ENCODE results near the gene FANK1. TPM values are rescaled to one million over a fixed set of nuclear protein-coding genes. Genes with fewer than 3 reads are reported as not detected.
"Not testable (repeated sequence)": the region's sequence is repeated elsewhere in the genome, so short reads cannot be mapped to it uniquely, and the experiment has no call there.

The FANK1 gene, protein sequence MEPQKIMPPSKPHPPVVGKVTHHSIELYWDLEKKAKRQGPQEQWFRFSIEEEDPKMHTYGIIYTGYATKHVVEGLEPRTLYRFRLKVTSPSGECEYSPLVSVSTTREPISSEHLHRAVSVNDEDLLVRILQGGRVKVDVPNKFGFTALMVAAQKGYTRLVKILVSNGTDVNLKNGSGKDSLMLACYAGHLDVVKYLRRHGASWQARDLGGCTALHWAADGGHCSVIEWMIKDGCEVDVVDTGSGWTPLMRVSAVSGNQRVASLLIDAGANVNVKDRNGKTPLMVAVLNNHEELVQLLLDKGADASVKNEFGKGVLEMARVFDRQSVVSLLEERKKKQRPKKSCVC
- polyA plus RNA-seq (2013, experiment 1 of 2): 0.75 TPM
- polyA plus RNA-seq (2013, experiment 2 of 2): 0.76 TPM

DNA sequence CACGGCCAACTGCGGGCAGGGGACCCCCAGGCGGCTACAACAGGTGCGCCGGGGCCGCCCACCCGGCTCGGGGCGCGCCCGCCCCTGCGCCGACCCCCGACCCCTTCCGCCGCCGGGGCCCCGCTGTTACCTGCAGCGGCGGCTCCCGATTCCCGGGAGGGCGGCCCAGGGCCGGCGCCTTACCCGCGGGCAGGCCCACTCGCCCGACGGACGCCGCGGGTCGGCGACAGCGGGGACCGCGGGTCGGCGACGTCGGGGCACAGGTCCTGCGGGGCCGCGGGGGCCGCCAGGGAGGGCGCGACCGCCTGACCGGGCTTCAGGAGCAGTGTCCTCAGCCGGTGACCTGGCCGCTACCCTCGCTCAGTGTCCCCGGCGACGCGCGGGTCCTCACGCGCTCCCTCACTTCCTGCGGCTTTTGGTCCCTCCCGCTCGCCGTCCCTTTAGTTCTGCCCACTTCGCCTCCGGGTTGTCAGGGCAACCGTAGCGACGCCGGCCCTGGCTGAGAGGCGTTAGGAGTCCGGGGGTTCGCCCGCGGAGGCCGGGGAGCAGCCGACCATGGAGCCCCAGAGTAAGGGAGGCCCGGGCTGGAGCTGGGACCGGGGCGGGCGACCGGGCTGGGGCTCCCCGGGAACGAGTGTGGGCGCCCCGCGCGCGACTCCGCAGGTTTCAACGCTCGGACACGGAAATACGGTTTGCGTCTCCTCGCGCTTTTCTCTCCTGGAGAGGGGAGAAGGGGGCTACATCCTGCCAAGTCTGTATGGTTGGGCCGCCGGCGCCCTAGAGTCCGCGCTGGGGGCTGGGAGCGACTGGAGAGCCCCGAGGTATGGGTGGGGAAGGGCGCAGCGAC, at the start of gene FANK1:
FANK1 (plus strand) TSS at position 477 of the 847 bp plus-strand sequence; CDS start at position 556, 79 bp downstream.
- H3K9ac ChIP-seq (ENCODE audit: low read depth, low read length): peak within 1 kb of the TSS; percentile 80
- not testable (repeated sequence) for H3K36me3 ChIP-seq (ENCODE audit: insufficient read depth, low read length); H3K27me3 ChIP-seq (ENCODE audit: insufficient read depth, low read length); H3K4me1 ChIP-seq (ENCODE audit: insufficient read depth, low read length); H3K9me3 ChIP-seq (ENCODE audit: insufficient read depth, low read depth, low read length)
- peak within 1 kb of the TSS; percentile 67; the same call in 1 of the 2 replicates for H3K27ac ChIP-seq (ENCODE audit: low read depth, low read length)
- 20% methylated on average over 104 of the region's 106 CpGs for WGBS
- H3K4me3 ChIP-seq (ENCODE audit: low read length): peak within 1 kb of the TSS; percentile 77

DNA sequence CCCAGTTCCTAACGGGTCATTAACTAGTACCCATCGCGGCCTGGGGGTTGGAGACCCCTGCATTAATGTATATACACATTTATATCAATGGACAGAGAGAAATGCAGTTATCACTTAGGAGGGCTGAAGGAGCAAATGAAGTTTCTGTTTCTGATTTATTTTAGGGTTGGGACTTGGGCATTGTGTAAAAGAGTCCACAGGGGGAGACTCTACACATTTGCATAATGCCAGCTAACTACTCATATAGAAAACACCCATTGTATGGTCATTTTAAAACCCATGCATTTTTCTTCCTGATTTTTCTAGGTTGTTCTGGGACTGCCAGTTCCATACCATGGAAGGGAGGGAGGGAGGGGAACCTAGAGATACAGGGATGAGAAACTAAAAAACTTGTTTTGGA, 49.5 kb upstream of the FANK1 start:
- no peaks in the 10 kb centered on the region for H3K9me3 ChIP-seq (ENCODE audit: insufficient read depth, low read depth, low read length)
- H3K36me3 ChIP-seq (ENCODE audit: insufficient read depth, low read length): peaks cover 39% of the 10 kb centered on the region
- no peaks in the 10 kb centered on the region for H3K4me1 ChIP-seq (ENCODE audit: insufficient read depth, low read length)
- no peak overlapping the region for H3K4me3 ChIP-seq (ENCODE audit: low read length)
- WGBS: 100% methylated on average over 1 of the region's 3 CpGs
- H3K27ac ChIP-seq (ENCODE audit: low read depth, low read length): no peak overlapping the region
- no peak overlapping the region for H3K9ac ChIP-seq (ENCODE audit: low read depth, low read length)
- H3K27me3 ChIP-seq (ENCODE audit: insufficient read depth, low read length): no peaks in the 10 kb centered on the region

GRCh38 chr10:125848371-125848770, 48.0 kb upstream of the FANK1 start:
- Histone ChIP-seq H3K27me3 (ENCODE audit: insufficient read depth, low read length) (no peaks in the 10 kb centered on the region), H3K9me3 (ENCODE audit: insufficient read depth, low read depth, low read length) (no peaks in the 10 kb centered on the region), H3K4me3 (ENCODE audit: low read length) (no peak overlapping the region), H3K9ac (ENCODE audit: low read depth, low read length) (no peak overlapping the region), H3K27ac (ENCODE audit: low read depth, low read length) (no peak overlapping the region), H3K4me1 (ENCODE audit: insufficient read depth, low read length) (no peaks in the 10 kb centered on the region), H3K36me3 (ENCODE audit: insufficient read depth, low read length) (peaks cover 40% of the 10 kb centered on the region)
- 94% methylated on average over 2 of the region's 2 CpGs for WGBS

- Histone ChIP-seq H3K9me3 (ENCODE audit: insufficient read depth, low read depth, low read length) (no peaks in the 10 kb centered on the region), H3K36me3 (ENCODE audit: insufficient read depth, low read length) (peaks cover 42% of the 10 kb centered on the region), H3K4me1 (ENCODE audit: insufficient read depth, low read length) (no peaks in the 10 kb centered on the region), H3K27ac (ENCODE audit: low read depth, low read length) (no peak overlapping the region), H3K9ac (ENCODE audit: low read depth, low read length) (no peak overlapping the region), H3K4me3 (ENCODE audit: low read length) (no peak overlapping the region), H3K27me3 (ENCODE audit: insufficient read depth, low read length) (no peaks in the 10 kb centered on the region)
- WGBS: 93% methylated on average over 2 of the region's 2 CpGs
Observed at GRCh38 chr10:125848857-125849256, 47.5 kb upstream of the FANK1 start.

DNA sequence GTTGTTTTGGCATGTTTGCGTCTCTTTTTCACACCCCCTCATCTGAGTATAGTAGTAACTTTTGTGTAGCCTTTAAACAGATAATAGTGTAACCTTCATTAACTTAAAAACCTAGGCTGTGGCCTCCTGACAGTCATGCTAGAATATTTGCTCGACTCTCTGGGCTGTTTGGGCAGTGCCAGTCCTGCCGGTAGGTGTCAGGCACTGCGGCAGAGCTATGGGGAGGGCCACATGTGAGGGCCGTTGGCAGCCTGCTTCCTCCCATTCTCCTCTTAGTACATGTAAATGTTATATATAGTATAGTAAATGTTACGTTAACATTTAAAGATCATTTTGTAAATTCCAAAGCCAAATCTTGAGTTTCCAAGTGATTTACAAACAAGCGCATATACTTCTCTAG, 46.9 kb upstream of the FANK1 start:
- Histone ChIP-seq H3K36me3 (ENCODE audit: insufficient read depth, low read length) (peaks cover 45% of the 10 kb centered on the region), H3K9ac (ENCODE audit: low read depth, low read length) (no peak overlapping the region), H3K4me3 (ENCODE audit: low read length) (no peak overlapping the region), H3K27me3 (ENCODE audit: insufficient read depth, low read length) (no peaks in the 10 kb centered on the region), H3K4me1 (ENCODE audit: insufficient read depth, low read length) (no peaks in the 10 kb centered on the region), H3K9me3 (ENCODE audit: insufficient read depth, low read depth, low read length) (no peaks in the 10 kb centered on the region), H3K27ac (ENCODE audit: low read depth, low read length) (no peak overlapping the region)
- WGBS: 97% methylated on average over 4 of the region's 7 CpGs

GRCh38 chr10:125850766-125851731, 45.3 kb upstream of the FANK1 start:
- no peak overlapping the region for H3K4me3 ChIP-seq (ENCODE audit: low read length)
- no peaks in the 10 kb centered on the region for H3K9me3 ChIP-seq (ENCODE audit: insufficient read depth, low read depth, low read length)
- no peaks in the 10 kb centered on the region for H3K27me3 ChIP-seq (ENCODE audit: insufficient read depth, low read length)
- H3K27ac ChIP-seq (ENCODE audit: low read depth, low read length): no peak overlapping the region
- H3K4me1 ChIP-seq (ENCODE audit: insufficient read depth, low read length): no peaks in the 10 kb centered on the region
- 80% methylated on average over 2 of the region's 2 CpGs for WGBS
- no peak overlapping the region for H3K9ac ChIP-seq (ENCODE audit: low read depth, low read length)
- peaks cover 45% of the 10 kb centered on the region for H3K36me3 ChIP-seq (ENCODE audit: insufficient read depth, low read length)

DNA sequence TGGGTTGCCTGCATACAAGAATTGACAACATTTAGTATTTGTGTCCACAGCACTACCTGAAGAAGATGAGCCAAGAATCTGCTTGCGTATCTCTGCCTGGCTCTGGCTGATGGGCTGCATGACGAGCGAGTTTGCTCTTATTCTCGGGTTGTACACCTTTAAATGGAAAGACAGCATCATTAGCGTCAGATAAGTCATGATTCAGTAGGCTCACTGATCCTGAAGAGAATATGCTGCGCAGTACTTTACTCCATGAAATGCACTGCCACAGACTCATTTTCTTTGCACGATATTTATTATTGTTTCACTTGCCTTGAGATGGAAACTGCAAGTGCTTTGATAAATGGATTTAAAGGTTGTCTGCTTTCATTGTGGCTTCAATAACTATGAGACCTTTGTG, 43.9 kb upstream of the FANK1 start:
- Histone ChIP-seq H3K9ac (ENCODE audit: low read depth, low read length) (no peak overlapping the region), H3K27me3 (ENCODE audit: insufficient read depth, low read length) (no peaks in the 10 kb centered on the region), H3K36me3 (ENCODE audit: insufficient read depth, low read length) (peaks cover 43% of the 10 kb centered on the region), H3K4me3 (ENCODE audit: low read length) (no peak overlapping the region), H3K4me1 (ENCODE audit: insufficient read depth, low read length) (no peaks in the 10 kb centered on the region), H3K27ac (ENCODE audit: low read depth, low read length) (no peak overlapping the region), H3K9me3 (ENCODE audit: insufficient read depth, low read depth, low read length) (no peaks in the 10 kb centered on the region)
- 97% methylated on average over 7 of the region's 7 CpGs for WGBS

GRCh38 chr10:125857185-125857760, 39.1 kb upstream of the FANK1 start:
- H3K4me3 ChIP-seq (ENCODE audit: low read length): no peak overlapping the region
- H3K27ac ChIP-seq (ENCODE audit: low read depth, low read length): no peak overlapping the region
- WGBS: 86% methylated on average over 2 of the region's 2 CpGs
- no peaks in the 10 kb centered on the region for H3K27me3 ChIP-seq (ENCODE audit: insufficient read depth, low read length)
- no peaks in the 10 kb centered on the region for H3K4me1 ChIP-seq (ENCODE audit: insufficient read depth, low read length)
- H3K9ac ChIP-seq (ENCODE audit: low read depth, low read length): no peak overlapping the region
- peaks cover 25% of the 10 kb centered on the region for H3K36me3 ChIP-seq (ENCODE audit: insufficient read depth, low read length)
- H3K9me3 ChIP-seq (ENCODE audit: insufficient read depth, low read depth, low read length): no peaks in the 10 kb centered on the region

- Histone ChIP-seq H3K27me3 (ENCODE audit: insufficient read depth, low read length) (no peaks in the 10 kb centered on the region), H3K9me3 (ENCODE audit: insufficient read depth, low read depth, low read length) (no peaks in the 10 kb centered on the region), H3K27ac (ENCODE audit: low read depth, low read length) (no peak overlapping the region), H3K36me3 (ENCODE audit: insufficient read depth, low read length) (peaks cover 14% of the 10 kb centered on the region; the same call in 1 of the 2 replicates), H3K4me1 (ENCODE audit: insufficient read depth, low read length) (no peaks in the 10 kb centered on the region), H3K4me3 (ENCODE audit: low read length) (no peak overlapping the region), H3K9ac (ENCODE audit: low read depth, low read length) (no peak overlapping the region)
- WGBS: 94% methylated on average over 4 of the region's 4 CpGs
Observed at GRCh38 chr10:125859128-125859817, 37.1 kb upstream of the FANK1 start.

GRCh38 chr10:125865120-125865519, 31.2 kb upstream of the FANK1 start:
- WGBS: 91% methylated on average over 2 of the region's 3 CpGs

More at GRCh38 chr10:125865120-125865519, 31.2 kb upstream of the FANK1 start:
- Histone ChIP-seq H3K27me3 (ENCODE audit: insufficient read depth, low read length) (no peaks in the 10 kb centered on the region), H3K4me1 (ENCODE audit: insufficient read depth, low read length) (no peaks in the 10 kb centered on the region), H3K9me3 (ENCODE audit: insufficient read depth, low read depth, low read length) (no peaks in the 10 kb centered on the region), H3K27ac (ENCODE audit: low read depth, low read length) (no peak overlapping the region), H3K4me3 (ENCODE audit: low read length) (no peak overlapping the region), H3K36me3 (ENCODE audit: insufficient read depth, low read length) (peaks cover 22% of the 10 kb centered on the region; the same call in 1 of the 2 replicates), H3K9ac (ENCODE audit: low read depth, low read length) (no peak overlapping the region)

Measured in HUES64 (cell line).